GM12878 (cell line): Measurements from ENCODE around the gene ZSCAN5B. TPM values are rescaled to one million over a fixed set of nuclear protein-coding genes. Genes with fewer than 3 reads are reported as not detected.
A peak's percentile ranks its signal among the peaks of the same experiment; 100 is the strongest.

Experiments
- CBX5 ChIP-seq: sonication (generic); IDR thresholded peaks from 2 replicates; pipeline ENCODE4 v1.6.1; 2016; ENCODE audit warnings: low read depth, moderate library complexity, mild to moderate bottlenecking, inconsistent platforms
- CHD2 ChIP-seq: IDR thresholded peaks from 2 replicates; pipeline ENCODE4 v1.6.1; 2011; ENCODE audit warnings: low read depth, low read length, improper control_type of control experiment, borderline replicate concordance
- CHD4 ChIP-seq: fragments of 200-600 bp; sonication (generic); IDR thresholded peaks from 2 replicates; pipeline ENCODE4 v1.6.1; 2016; ENCODE audit warnings: mild to moderate bottlenecking
- MTA2 ChIP-seq: fragments of 450-650 bp; IDR thresholded peaks from 2 replicates; pipeline ENCODE4 v1.6.1; 2016; ENCODE audit warnings: low read depth, mild to moderate bottlenecking, moderate library complexity
- NR2C1 ChIP-seq: fragments of 450-650 bp; IDR thresholded peaks from 2 replicates; pipeline ENCODE4 v1.6.1; 2017; ENCODE audit warnings: antibody characterized with exemption, mild to moderate bottlenecking, moderate library complexity
- POLR2A ChIP-seq: IDR thresholded peaks from 2 replicates; pipeline ENCODE4 v1.6.1; 2011; ENCODE audit warnings: low read depth, mild to moderate bottlenecking, low read length
- POLR2AphosphoS5 ChIP-seq: IDR thresholded peaks from 2 replicates; pipeline ENCODE4 v1.6.1; 2011; ENCODE audit warnings: mild to moderate bottlenecking, low read length, inconsistent platforms
- PRDM15 ChIP-seq: fragments of 450-650 bp; formaldehyde crosslinking; IDR thresholded peaks from 2 replicates; pipeline ENCODE4 v1.4.0; 2020; ENCODE audit warnings: mild to moderate bottlenecking, moderate library complexity
- SIX5 ChIP-seq: IDR thresholded peaks from 2 replicates; pipeline ENCODE4 v1.6.1; 2011; ENCODE audit warnings: mild to moderate bottlenecking, low read depth, low read length, moderate library complexity; ENCODE audit not compliant: severe bottlenecking
- SMARCA5 ChIP-seq: fragments of 450-650 bp; IDR thresholded peaks from 2 replicates; pipeline ENCODE4 v1.6.1; 2017; ENCODE audit warnings: mild to moderate bottlenecking
- SPI1 ChIP-seq: IDR thresholded peaks from 2 replicates; pipeline ENCODE4 v1.6.1; 2011; ENCODE audit warnings: low read depth, mild to moderate bottlenecking, low read length, moderate library complexity, borderline replicate concordance; ENCODE audit not compliant: insufficient read depth
- SUPT20H ChIP-seq: IDR thresholded peaks from 2 replicates; pipeline ENCODE4 v1.6.1; 2011; ENCODE audit warnings: low read depth, mild to moderate bottlenecking, low read length, moderate library complexity, borderline replicate concordance; ENCODE audit not compliant: control insufficient read depth
- TCF12 ChIP-seq: IDR thresholded peaks from 2 replicates; pipeline ENCODE4 v1.6.1; 2011; ENCODE audit warnings: low read depth, mild to moderate bottlenecking, low read length
- USF1 ChIP-seq: IDR thresholded peaks from 2 replicates; pipeline ENCODE4 v1.6.1; 2011; ENCODE audit warnings: borderline replicate concordance, low read depth, mild to moderate bottlenecking, moderate library complexity, mixed read lengths, low read length; ENCODE audit not compliant: insufficient read depth; ENCODE audit errors: extremely low read length
- ZNF217 ChIP-seq: fragments of 450-650 bp; IDR thresholded peaks from 2 replicates; pipeline ENCODE4 v1.6.1; 2017; ENCODE audit warnings: antibody characterized with exemption, mild to moderate bottlenecking
- ZNF24 ChIP-seq: fragments of 450-650 bp; IDR thresholded peaks from 2 replicates; pipeline ENCODE4 v1.6.1; 2017; ENCODE audit warnings: antibody characterized with exemption, mild to moderate bottlenecking
- ZNF274 ChIP-seq: IDR thresholded peaks from one replicate; pipeline ENCODE4 v1.8.0; 2011; ENCODE audit not compliant: insufficient read length, insufficient read depth
- polyA plus RNA-seq, 11 experiments: library from polyadenylated mRNA; depleted of rRNA in 4 of 11; unstranded in 6 of 11; stranded (reverse) in 5 of 11; fragments of >200 nt; fragmentation: Nextera tagmentation in 4 of 11; fragmentation: Illumina TruSeq in 1 of 11; extraction: Ambion mirVana in 4 of 11; extraction: Trizol in 1 of 11; gene quantifications; 1 replicate in 1 of 11; 2 replicates in 10 of 11; pipeline versions ENCODE4 v1.2.1 to v1.2.3, GENCODE V29; 2011 to 2016; ENCODE audit warnings: inconsistent platforms in 2 of 11, missing spikeins in 2 of 11, low read depth in 1 of 11
- total RNA-seq, 4 experiments: library from RNA; depleted of rRNA in 3 of 4; stranded (reverse); fragments of >200 nt in 3 of 4; fragmentation: Illumina TruSeq in 1 of 4; extraction: Trizol in 1 of 4; gene quantifications; 2 replicates each; pipeline versions ENCODE4 v1.2.1 to v1.2.3, GENCODE V29; 2013 to 2021
- TF ChIP-seq, protein P1 (sequence below): IDR thresholded peaks from 2 replicates; pipeline ENCODE4 v1.6.1; 2012; ENCODE audit warnings: mild to moderate bottlenecking, low read depth, low read length
- TF ChIP-seq, protein P2 (sequence below): fragments of 450-650 bp; IDR thresholded peaks from 2 replicates; pipeline ENCODE4 v1.6.1; 2014; ENCODE audit warnings: mild to moderate bottlenecking
- TF ChIP-seq, protein P3 (sequence below): IDR thresholded peaks from 2 replicates; pipeline ENCODE4 v1.6.1; 2012; ENCODE audit warnings: low read depth, low read length, improper control_type of control experiment

ZSCAN5B gene
- total and polyA plus RNA-seq, 10 of the 15 experiments (the other 5 are each of a cell fraction or from before 2014, with no cell fraction given): 0.04 TPM; not detected in 9

GRCh38 chr19:56140583-56141416 lies 56.8 kb downstream of the ZSCAN5B start, which contains the start of gene ZNF444 (continued):
- TF ChIP-seq POLR2AphosphoS5: peak; percentile 59; the same call in 1 of the 2 replicates
- TF ChIP-seq ZNF274: no peak
- TF ChIP-seq USF1: peak; percentile 34
- no peak for TF ChIP-seq PRDM15 (CRISPR knock-in tag)
- no peak for TF ChIP-seq CBX5
- peak; percentile 96 for TF ChIP-seq CHD2
- TF ChIP-seq MTA2: no peak
- peak; percentile 72 for TF ChIP-seq NR2C1
- no peak for TF ChIP-seq SPI1
- TF ChIP-seq, protein P1, sequence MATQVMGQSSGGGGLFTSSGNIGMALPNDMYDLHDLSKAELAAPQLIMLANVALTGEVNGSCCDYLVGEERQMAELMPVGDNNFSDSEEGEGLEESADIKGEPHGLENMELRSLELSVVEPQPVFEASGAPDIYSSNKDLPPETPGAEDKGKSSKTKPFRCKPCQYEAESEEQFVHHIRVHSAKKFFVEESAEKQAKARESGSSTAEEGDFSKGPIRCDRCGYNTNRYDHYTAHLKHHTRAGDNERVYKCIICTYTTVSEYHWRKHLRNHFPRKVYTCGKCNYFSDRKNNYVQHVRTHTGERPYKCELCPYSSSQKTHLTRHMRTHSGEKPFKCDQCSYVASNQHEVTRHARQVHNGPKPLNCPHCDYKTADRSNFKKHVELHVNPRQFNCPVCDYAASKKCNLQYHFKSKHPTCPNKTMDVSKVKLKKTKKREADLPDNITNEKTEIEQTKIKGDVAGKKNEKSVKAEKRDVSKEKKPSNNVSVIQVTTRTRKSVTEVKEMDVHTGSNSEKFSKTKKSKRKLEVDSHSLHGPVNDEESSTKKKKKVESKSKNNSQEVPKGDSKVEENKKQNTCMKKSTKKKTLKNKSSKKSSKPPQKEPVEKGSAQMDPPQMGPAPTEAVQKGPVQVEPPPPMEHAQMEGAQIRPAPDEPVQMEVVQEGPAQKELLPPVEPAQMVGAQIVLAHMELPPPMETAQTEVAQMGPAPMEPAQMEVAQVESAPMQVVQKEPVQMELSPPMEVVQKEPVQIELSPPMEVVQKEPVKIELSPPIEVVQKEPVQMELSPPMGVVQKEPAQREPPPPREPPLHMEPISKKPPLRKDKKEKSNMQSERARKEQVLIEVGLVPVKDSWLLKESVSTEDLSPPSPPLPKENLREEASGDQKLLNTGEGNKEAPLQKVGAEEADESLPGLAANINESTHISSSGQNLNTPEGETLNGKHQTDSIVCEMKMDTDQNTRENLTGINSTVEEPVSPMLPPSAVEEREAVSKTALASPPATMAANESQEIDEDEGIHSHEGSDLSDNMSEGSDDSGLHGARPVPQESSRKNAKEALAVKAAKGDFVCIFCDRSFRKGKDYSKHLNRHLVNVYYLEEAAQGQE: no peak
- peak; percentile 76 for TF ChIP-seq POLR2A
- no peak for TF ChIP-seq ZNF217
- no peak for TF ChIP-seq TCF12
- no peak for TF ChIP-seq ZNF24
- TF ChIP-seq SIX5: peak; percentile 95
- TF ChIP-seq, protein P2, sequence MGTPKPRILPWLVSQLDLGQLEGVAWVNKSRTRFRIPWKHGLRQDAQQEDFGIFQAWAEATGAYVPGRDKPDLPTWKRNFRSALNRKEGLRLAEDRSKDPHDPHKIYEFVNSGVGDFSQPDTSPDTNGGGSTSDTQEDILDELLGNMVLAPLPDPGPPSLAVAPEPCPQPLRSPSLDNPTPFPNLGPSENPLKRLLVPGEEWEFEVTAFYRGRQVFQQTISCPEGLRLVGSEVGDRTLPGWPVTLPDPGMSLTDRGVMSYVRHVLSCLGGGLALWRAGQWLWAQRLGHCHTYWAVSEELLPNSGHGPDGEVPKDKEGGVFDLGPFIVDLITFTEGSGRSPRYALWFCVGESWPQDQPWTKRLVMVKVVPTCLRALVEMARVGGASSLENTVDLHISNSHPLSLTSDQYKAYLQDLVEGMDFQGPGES: peak; percentile 64; the same call in 1 of the 2 replicates
- no peak for TF ChIP-seq SUPT20H
- no peak for TF ChIP-seq SMARCA5
- TF ChIP-seq CHD4: no peak
- TF ChIP-seq, protein P3, sequence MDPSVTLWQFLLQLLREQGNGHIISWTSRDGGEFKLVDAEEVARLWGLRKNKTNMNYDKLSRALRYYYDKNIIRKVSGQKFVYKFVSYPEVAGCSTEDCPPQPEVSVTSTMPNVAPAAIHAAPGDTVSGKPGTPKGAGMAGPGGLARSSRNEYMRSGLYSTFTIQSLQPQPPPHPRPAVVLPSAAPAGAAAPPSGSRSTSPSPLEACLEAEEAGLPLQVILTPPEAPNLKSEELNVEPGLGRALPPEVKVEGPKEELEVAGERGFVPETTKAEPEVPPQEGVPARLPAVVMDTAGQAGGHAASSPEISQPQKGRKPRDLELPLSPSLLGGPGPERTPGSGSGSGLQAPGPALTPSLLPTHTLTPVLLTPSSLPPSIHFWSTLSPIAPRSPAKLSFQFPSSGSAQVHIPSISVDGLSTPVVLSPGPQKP: no peak
